Gastrocnemius medialis (tissue), 4 donors: ENCODE results near the gene FOXJ2.

Source experiments
- POLR2A ChIP-seq, 2 donors: fragments of 450-650 bp; IDR thresholded peaks; one replicate each; pipeline ENCODE4 v1.6.1; 2017; ENCODE audit warnings: antibody characterized with exemption in 2 of 2, mild to moderate bottlenecking in 2 of 2, moderate library complexity in 2 of 2
- TF ChIP-seq, protein P1 (sequence below), 5 experiments: fragments of 450-650 bp in 3 of 5; fragments of 200-600 bp in 2 of 5; sonication (generic) in 2 of 5; IDR thresholded peaks in 4 of 5; conservative IDR thresholded peaks in 1 of 5; 1 replicate in 4 of 5; 2 replicates in 1 of 5; pipeline ENCODE4 v1.5.1; 2016 to 2019; ENCODE audit warnings: antibody characterized with exemption in 5 of 5, mild to moderate bottlenecking in 3 of 5, moderate library complexity in 3 of 5

DNA sequence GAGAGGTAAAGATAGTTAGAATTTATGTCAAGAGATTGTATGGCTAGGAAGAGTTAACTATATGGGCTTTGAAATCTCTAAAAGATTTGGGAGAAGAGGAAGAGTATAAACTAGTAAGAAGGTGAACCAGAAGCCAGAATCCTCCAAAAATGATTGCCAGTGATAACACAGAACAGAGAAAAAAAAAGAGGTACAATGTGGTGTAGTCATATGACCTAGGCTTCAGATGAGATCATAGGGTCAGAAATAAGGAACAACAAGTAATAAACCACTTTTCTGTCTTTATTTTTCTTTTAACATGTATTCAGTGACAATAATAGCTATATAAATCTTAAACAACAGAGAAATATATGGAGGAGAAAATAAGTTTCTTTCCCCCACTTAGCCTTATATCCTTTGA lies 47.6 kb downstream of the FOXJ2 start:
- TF ChIP-seq, protein P1, sequence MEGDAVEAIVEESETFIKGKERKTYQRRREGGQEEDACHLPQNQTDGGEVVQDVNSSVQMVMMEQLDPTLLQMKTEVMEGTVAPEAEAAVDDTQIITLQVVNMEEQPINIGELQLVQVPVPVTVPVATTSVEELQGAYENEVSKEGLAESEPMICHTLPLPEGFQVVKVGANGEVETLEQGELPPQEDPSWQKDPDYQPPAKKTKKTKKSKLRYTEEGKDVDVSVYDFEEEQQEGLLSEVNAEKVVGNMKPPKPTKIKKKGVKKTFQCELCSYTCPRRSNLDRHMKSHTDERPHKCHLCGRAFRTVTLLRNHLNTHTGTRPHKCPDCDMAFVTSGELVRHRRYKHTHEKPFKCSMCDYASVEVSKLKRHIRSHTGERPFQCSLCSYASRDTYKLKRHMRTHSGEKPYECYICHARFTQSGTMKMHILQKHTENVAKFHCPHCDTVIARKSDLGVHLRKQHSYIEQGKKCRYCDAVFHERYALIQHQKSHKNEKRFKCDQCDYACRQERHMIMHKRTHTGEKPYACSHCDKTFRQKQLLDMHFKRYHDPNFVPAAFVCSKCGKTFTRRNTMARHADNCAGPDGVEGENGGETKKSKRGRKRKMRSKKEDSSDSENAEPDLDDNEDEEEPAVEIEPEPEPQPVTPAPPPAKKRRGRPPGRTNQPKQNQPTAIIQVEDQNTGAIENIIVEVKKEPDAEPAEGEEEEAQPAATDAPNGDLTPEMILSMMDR (IDR thresholded peaks at IDR 0.05 in 4 of 5, conservative IDR thresholded peaks at IDR 0.05 in 1 of 5): no peak
- no peak for TF ChIP-seq POLR2A (IDR thresholded peaks at IDR 0.05)
